Trophoblast cell (in vitro differentiated cells and primary cell): ENCODE data around the gene OSGEP.
A peak's percentile ranks its signal among the peaks of the same experiment; 100 is the strongest.

Experiments
- DNase-seq, 2 donors: peaks; one replicate each; pipeline ENCODE4 v3.0.0-alpha.2; 2016
- H2AFZ ChIP-seq: 2 replicates; pipeline ENCODE4 v1.6.1; 2013; ENCODE audit warnings: low read length, moderate library complexity, mild to moderate bottlenecking; ENCODE audit not compliant: insufficient read depth, poor library complexity
- H2AK5ac ChIP-seq: 2 replicates; pipeline ENCODE4 v1.6.1; 2013; ENCODE audit warnings: mild to moderate bottlenecking, low read length
- H2BK120ac ChIP-seq: 2 replicates; pipeline ENCODE4 v1.6.1; 2013; ENCODE audit warnings: low read length, mild to moderate bottlenecking, moderate library complexity; ENCODE audit not compliant: insufficient read depth, poor library complexity
- H2BK12ac ChIP-seq: 2 replicates; pipeline ENCODE4 v1.6.1; 2013; ENCODE audit warnings: mild to moderate bottlenecking, low read length, moderate library complexity
- H2BK5ac ChIP-seq: 2 replicates; pipeline ENCODE4 v1.6.1; 2013; ENCODE audit warnings: low read length, low read depth, moderate library complexity, mild to moderate bottlenecking; ENCODE audit not compliant: poor library complexity
- H3K14ac ChIP-seq: 2 replicates; pipeline ENCODE4 v1.6.1; 2013; ENCODE audit warnings: mild to moderate bottlenecking, low read length
- H3K18ac ChIP-seq: 2 replicates; pipeline ENCODE4 v1.6.1; 2013; ENCODE audit warnings: mild to moderate bottlenecking, low read length
- H3K23ac ChIP-seq: 2 replicates; pipeline ENCODE4 v1.6.1; 2013; ENCODE audit warnings: low read length
- H3K27ac ChIP-seq: 2 replicates; pipeline ENCODE4 v1.5.1; 2013; ENCODE audit warnings: low read depth, mild to moderate bottlenecking, inconsistent platforms, low read length, moderate library complexity
- H3K27me3 ChIP-seq: 2 replicates; pipeline ENCODE4 v1.6.1; 2013; ENCODE audit warnings: inconsistent platforms, mild to moderate bottlenecking, low read length, moderate library complexity; ENCODE audit not compliant: insufficient read depth
- H3K36me3 ChIP-seq, 2 experiments: 1 replicate in 1 of 2; 2 replicates in 1 of 2; pipeline ENCODE4 v1.6.1; 2013; ENCODE audit warnings: low read length in 2 of 2, mild to moderate bottlenecking in 2 of 2, moderate library complexity in 1 of 2; ENCODE audit not compliant: insufficient read depth in 2 of 2, control insufficient read depth in 1 of 2
- H3K4ac ChIP-seq: 2 replicates; pipeline ENCODE4 v1.6.1; 2013; ENCODE audit warnings: low read depth, mild to moderate bottlenecking, low read length, moderate library complexity
- H3K4me1 ChIP-seq, 2 experiments: 1 replicate in 1 of 2; 2 replicates in 1 of 2; pipeline ENCODE4 v1.6.1; 2013; ENCODE audit warnings: low read length in 2 of 2, mild to moderate bottlenecking in 2 of 2, moderate library complexity in 1 of 2; ENCODE audit not compliant: insufficient read depth in 2 of 2, control insufficient read depth in 1 of 2
- H3K4me2 ChIP-seq: 2 replicates; pipeline ENCODE4 v1.6.1; 2013; ENCODE audit warnings: inconsistent platforms, mild to moderate bottlenecking, low read length, moderate library complexity
- H3K4me3 ChIP-seq: 2 replicates; pipeline ENCODE4 v1.5.1; 2013; ENCODE audit warnings: mild to moderate bottlenecking, low read depth, low read length, inconsistent platforms
- H3K79me1 ChIP-seq: one replicate; pipeline ENCODE4 v1.6.1; 2013; ENCODE audit warnings: low read length
- H3K79me2 ChIP-seq: 2 replicates; pipeline ENCODE4 v1.6.1; 2013; ENCODE audit warnings: low read length, mild to moderate bottlenecking; ENCODE audit not compliant: control insufficient read depth, insufficient read depth, poor library complexity
- H3K9ac ChIP-seq: 2 replicates; pipeline ENCODE4 v1.6.1; 2013; ENCODE audit warnings: mild to moderate bottlenecking, low read length
- H3K9me3 ChIP-seq: 2 replicates; pipeline ENCODE4 v1.6.1; 2013; ENCODE audit warnings: low read depth, mild to moderate bottlenecking, control low read depth, inconsistent platforms, low read length; ENCODE audit not compliant: insufficient read depth
- H4K12ac ChIP-seq: 2 replicates; pipeline ENCODE4 v1.6.1; 2013; ENCODE audit warnings: low read depth, mild to moderate bottlenecking, low read length, moderate library complexity
- H4K8ac ChIP-seq: 2 replicates; pipeline ENCODE4 v1.6.1; 2013; ENCODE audit warnings: low read depth, mild to moderate bottlenecking, low read length, moderate library complexity
- H4K91ac ChIP-seq: one replicate; pipeline ENCODE4 v1.6.1; 2013; ENCODE audit warnings: low read depth, mild to moderate bottlenecking, low read length, moderate library complexity
- WGBS: extraction: QIAGEN DNeasy Blood & Tissue Kit; methylation state at CpG from one replicate; pipeline ENCODE4 v1.1.7; 2013; ENCODE audit warnings: missing lambda C conversion rate; ENCODE audit not compliant: insufficient read length, insufficient coverage; ENCODE audit errors: extremely low coverage; 5-methylcytosine and 5-hydroxymethylcytosine counted together

The OSGEP gene

DNA sequence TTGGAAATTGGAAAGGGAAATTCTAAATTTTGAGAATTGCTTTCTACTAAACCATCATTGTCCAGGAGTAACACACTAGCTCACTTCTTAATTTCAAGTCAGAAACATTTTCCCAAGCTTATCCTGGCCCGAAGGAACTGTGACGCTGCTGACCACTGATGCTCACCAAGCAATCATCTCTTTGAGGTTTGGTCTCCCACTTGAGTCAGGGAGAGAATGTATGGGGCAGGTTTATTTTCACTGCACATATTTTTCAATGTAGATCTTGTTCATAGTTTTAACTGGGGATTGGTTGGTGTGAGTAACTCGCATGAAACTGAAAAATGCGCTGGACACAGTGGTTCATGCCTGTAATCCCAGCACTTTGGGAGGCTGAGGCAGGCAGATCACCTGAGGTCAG lies 37.9 kb upstream of the OSGEP start:
- no peak overlapping the region for H3K14ac ChIP-seq
- no peak overlapping the region for H3K4me2 ChIP-seq
- H3K9ac ChIP-seq, result no peak overlapping the region
- no peak overlapping the region for H2AK5ac ChIP-seq
- H3K4ac ChIP-seq, result no peak overlapping the region
- WGBS, result no CpG with 5 or more reads among the region's 4 CpGs
- H4K8ac ChIP-seq, result no peak overlapping the region
- no peak overlapping the region for H2BK120ac ChIP-seq
- no peak overlapping the region for H3K23ac ChIP-seq
- H2BK5ac ChIP-seq, result no peak overlapping the region
- H4K12ac ChIP-seq, result no peak overlapping the region
- peaks cover 2% of the 10 kb centered on the region for H3K79me1 ChIP-seq
- H2AFZ ChIP-seq, result no peak overlapping the region
- H3K79me2 ChIP-seq, result no peaks in the 10 kb centered on the region
- H3K18ac ChIP-seq, result no peak overlapping the region
- H4K91ac ChIP-seq, result no peak overlapping the region
- H3K4me3 ChIP-seq, result no peak overlapping the region
- DNase-seq, result no peak
- H2BK12ac ChIP-seq, result no peak overlapping the region
- no peak overlapping the region for H3K27ac ChIP-seq
- no peaks in the 10 kb centered on the region for H3K9me3 ChIP-seq
- H3K27me3 ChIP-seq, result no peaks in the 10 kb centered on the region
- H3K36me3 ChIP-seq, result no peaks in the 10 kb centered on the region
- peaks cover 10 to 16% of the 10 kb centered on the region in 2 experiments for H3K4me1 ChIP-seq

DNA sequence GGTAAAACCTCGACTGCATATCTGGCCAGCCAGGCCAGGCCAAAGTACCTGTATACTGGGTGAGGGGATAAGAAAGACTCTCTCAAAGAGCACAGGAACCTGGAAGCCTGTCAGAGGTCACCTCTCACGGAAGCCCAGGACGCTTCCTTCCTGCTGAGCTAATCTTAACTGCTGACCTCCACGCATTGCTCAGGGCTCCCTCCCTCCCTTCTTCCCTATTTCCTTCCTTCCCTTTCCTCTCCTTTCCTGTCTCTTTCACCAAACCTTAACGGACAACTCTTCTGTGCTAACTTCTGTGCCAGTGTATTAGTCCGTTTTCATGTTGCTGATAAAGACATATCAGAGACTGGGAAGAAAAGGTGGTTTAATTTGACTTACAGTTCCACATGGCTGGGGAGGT lies 36.0 kb upstream of the OSGEP start:
- H2BK120ac ChIP-seq, result no peak overlapping the region
- DNase-seq, result no peak
- H3K4me2 ChIP-seq, result no peak overlapping the region
- H3K27ac ChIP-seq, result no peak overlapping the region
- no peak overlapping the region for H2BK5ac ChIP-seq
- no CpG with 5 or more reads among the region's 6 CpGs for WGBS
- no peaks in the 10 kb centered on the region for H3K36me3 ChIP-seq
- H2AFZ ChIP-seq, result no peak overlapping the region
- no peaks in the 10 kb centered on the region for H3K79me2 ChIP-seq
- no peak overlapping the region for H4K8ac ChIP-seq
- H3K18ac ChIP-seq, result no peak overlapping the region
- no peak overlapping the region for H2BK12ac ChIP-seq
- no peak overlapping the region for H3K4ac ChIP-seq
- H3K9me3 ChIP-seq, result no peaks in the 10 kb centered on the region
- no peak overlapping the region for H3K4me3 ChIP-seq
- no peak overlapping the region for H3K14ac ChIP-seq
- H2AK5ac ChIP-seq, result no peak overlapping the region
- no peak overlapping the region for H3K9ac ChIP-seq
- peaks cover 2% of the 10 kb centered on the region for H3K79me1 ChIP-seq
- no peak overlapping the region for H4K12ac ChIP-seq
- H3K23ac ChIP-seq, result no peak overlapping the region
- no peaks in the 10 kb centered on the region for H3K27me3 ChIP-seq
- no peak overlapping the region for H4K91ac ChIP-seq
- H3K4me1 ChIP-seq, result peaks cover 10 to 16% of the 10 kb centered on the region in 2 experiments

DNA sequence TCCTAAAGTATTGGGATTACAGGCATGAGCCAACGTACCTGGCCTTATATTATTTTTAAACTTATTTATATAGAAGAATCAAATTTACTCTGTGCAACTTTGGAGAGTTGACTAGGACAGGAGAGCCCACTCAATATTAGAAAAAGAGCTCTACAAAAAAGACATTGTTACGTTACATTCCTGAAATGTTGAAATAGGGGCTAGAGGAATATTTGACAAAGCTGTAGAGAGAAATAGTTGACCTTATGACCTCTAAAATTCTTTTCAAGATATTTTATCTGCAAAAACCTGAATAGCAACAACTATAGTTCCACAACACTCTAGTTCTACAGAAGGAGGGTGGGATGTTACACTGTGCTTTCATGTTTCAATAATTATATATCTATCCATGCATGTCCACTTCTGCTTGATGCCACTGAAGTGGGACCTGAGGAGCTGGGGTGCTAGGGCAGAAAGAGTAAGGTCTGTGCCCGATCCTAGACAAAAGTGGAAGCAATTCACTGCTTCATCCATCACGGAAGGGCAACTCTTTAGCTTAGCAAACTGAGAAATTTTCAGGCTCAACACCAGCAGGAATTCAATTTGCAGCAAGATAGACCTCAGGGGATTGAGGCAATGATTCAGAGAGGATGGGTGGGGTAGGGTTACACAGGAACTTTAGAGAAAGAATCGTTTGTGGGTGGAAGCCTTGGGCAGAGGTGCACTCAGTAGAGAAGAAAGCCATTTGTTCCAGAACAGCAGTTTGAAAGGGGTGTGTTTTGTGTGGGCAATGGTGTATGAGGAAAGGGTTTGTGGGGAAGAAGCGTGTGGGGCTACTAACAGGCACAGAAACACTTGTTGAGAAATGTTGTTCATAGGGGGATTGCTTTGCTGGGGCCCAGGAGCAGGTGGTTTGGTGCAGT lies 34.7 kb upstream of the OSGEP start:
- H3K4ac ChIP-seq, result no peak overlapping the region
- H3K36me3 ChIP-seq, result no peaks in the 10 kb centered on the region
- H2BK5ac ChIP-seq, result no peak overlapping the region
- no peak overlapping the region for H4K8ac ChIP-seq
- DNase-seq, result peak; percentile 31 to 84
- peak overlapping the region; percentile 17 for H2BK120ac ChIP-seq
- no peak overlapping the region for H3K18ac ChIP-seq
- H2BK12ac ChIP-seq, result no peak overlapping the region
- H3K4me1 ChIP-seq, result peaks cover 10 to 16% of the 10 kb centered on the region in 2 experiments
- peak overlapping the region; percentile 52 for H2AFZ ChIP-seq
- no peak overlapping the region for H3K9ac ChIP-seq
- H3K27me3 ChIP-seq, result no peaks in the 10 kb centered on the region
- no peaks in the 10 kb centered on the region for H3K79me2 ChIP-seq
- H3K4me3 ChIP-seq, result no peak overlapping the region
- no peak overlapping the region for H3K23ac ChIP-seq
- H3K14ac ChIP-seq, result no peak overlapping the region
- H4K12ac ChIP-seq, result no peak overlapping the region
- no peaks in the 10 kb centered on the region for H3K9me3 ChIP-seq
- no peak overlapping the region for H4K91ac ChIP-seq
- H2AK5ac ChIP-seq, result no peak overlapping the region
- no peak overlapping the region for H3K4me2 ChIP-seq
- H3K79me1 ChIP-seq, result peaks cover 2% of the 10 kb centered on the region
- H3K27ac ChIP-seq, result peak overlapping the region; percentile 38
- WGBS, result no CpG with 5 or more reads among the region's 6 CpGs

GRCh38 chr14:20487396-20487725 lies 32.7 kb upstream of the OSGEP start:
- H3K36me3 ChIP-seq, result no peaks in the 10 kb centered on the region
- H2BK12ac ChIP-seq, result no peak overlapping the region
- no peak for DNase-seq
- H3K9ac ChIP-seq, result no peak overlapping the region
- H3K23ac ChIP-seq, result no peak overlapping the region
- H3K27me3 ChIP-seq, result no peaks in the 10 kb centered on the region
- no peaks in the 10 kb centered on the region for H3K9me3 ChIP-seq
- H4K12ac ChIP-seq, result no peak overlapping the region
- H3K14ac ChIP-seq, result no peak overlapping the region
- no peak overlapping the region for H3K4ac ChIP-seq
- no peak overlapping the region for H2AFZ ChIP-seq
- H3K4me2 ChIP-seq, result no peak overlapping the region
- peaks cover 2% of the 10 kb centered on the region for H3K79me1 ChIP-seq
- no peaks in the 10 kb centered on the region for H3K79me2 ChIP-seq
- no peak overlapping the region for H4K8ac ChIP-seq
- no peak overlapping the region for H3K18ac ChIP-seq
- peaks cover 10 to 16% of the 10 kb centered on the region in 2 experiments for H3K4me1 ChIP-seq
- no peak overlapping the region for H4K91ac ChIP-seq
- H3K27ac ChIP-seq, result no peak overlapping the region
- no peak overlapping the region for H2BK5ac ChIP-seq
- H3K4me3 ChIP-seq, result no peak overlapping the region
- no peak overlapping the region for H2BK120ac ChIP-seq
- H2AK5ac ChIP-seq, result no peak overlapping the region
